NCI-H1105 (cell line): ENCODE data around the gene INAVA.

ENCODE experiments used
- DNase-seq: peaks from one replicate; lab custom pipeline; 2025; lab: John Stamatoyannopoulos, UW

INAVA gene

DNA sequence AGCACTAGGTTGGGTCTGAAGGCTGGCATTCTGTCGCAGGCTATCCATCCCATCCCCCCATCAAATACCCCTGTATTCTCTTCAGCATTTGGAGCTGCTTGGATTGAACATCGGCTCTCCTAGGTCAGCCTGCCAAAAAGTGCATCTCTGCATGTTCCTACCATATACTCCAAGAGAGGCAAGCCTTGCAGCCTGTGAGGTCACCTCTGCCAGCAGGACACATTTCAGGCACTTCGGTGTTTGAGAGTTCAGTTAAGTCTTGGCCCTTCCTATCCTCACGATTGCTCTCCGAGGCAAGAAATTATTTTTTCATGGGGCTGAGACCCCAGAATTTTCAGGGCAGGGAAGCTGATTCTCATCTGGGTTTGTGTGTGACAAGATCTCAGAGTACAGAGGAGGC lies 19.3 kb upstream of the INAVA start:
- no peak for DNase-seq

DNA sequence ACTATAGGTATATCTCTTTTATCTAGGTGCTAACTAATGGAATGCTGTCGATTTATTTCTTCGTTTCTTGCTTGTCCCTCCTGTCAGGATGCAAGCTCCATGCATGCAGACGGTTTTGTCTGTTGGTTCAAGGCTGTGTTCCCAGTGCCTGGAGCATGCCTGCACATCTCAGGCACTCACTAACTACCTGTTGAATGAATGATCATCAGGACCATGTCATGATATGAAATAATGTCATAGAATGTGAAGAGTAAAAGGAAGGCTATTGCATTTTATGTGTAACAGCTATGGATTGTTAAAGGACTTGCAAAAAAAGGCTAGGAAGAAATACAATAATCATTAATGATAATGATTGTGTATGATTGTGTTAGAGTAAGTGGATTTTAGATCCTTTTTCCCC lies 17.7 kb upstream of the INAVA start:
- no peak for DNase-seq

DNA sequence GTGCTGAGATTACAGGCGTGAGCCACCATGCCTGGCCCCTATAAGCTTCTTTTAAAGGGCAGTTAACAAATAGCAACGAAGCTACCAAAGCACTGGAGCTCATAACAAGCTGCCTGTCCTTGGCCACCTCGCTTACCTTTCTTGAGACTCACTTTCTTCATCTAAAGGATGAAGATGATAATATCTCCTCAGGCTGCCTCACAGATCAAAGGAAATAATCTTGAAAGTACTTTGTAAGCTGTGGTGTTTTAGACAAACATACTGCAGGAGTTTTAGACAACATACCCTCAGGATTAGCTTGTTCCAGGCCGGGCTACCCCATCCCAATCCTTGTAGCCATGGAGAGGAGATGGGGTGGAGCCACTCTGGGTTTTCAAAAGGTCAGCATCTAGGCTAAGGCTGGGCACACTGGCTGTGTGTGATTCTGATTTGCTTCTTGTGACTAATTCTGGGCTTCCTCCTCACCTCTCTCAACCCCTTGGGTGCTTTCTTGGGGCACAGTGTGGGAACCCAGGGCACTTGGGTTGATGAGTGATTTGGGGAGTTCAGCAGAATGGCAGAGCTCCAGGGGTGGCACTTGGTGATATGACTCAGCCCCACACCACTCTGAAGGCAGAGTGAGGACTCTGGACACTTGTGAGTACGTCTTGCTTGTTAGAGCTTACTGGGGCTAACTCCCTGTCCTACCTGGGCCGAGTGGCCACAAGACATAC lies 16.7 kb upstream of the INAVA start:
- DNase-seq, result no peak

DNA sequence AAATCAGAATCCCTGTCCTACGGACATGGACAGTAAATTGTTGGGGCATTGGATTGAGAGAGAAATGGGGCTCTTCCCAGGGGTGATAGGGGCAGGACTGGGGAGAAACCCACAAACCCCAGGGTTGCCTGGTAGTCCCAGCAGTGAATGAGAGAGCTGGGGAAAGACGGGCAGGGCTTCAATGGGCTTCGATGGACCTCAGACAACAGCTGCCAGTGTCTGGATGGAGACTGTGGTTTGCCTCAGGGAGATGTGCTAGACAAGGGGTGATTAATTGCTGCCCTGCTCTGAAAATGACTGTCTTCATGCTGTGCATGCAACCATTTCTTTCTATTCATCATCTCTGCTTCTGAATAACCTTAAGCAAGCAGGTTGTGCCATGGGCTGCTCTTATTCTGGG lies 14.5 kb upstream of the INAVA start:
- DNase-seq, result no peak

DNA sequence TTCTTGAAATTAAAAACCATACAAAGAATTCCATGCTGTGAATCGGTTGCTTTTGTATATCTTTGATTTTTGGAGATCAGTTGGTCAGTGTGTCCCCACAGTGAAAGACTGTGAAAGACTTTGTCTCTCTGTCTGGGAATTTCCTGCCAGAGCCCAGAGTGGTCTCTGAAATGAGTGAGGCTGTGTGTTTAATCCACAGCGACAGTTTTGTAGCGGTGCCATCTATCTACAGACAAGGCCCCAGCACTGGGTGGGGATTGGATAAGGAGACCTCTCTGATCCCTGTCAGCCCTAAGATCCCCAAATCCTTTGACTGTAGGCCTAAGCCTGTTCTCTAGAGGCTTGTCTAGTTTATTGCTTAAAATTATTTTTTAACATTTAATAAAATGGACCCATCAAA lies 11.6 kb upstream of the INAVA start:
- no peak for DNase-seq

DNA sequence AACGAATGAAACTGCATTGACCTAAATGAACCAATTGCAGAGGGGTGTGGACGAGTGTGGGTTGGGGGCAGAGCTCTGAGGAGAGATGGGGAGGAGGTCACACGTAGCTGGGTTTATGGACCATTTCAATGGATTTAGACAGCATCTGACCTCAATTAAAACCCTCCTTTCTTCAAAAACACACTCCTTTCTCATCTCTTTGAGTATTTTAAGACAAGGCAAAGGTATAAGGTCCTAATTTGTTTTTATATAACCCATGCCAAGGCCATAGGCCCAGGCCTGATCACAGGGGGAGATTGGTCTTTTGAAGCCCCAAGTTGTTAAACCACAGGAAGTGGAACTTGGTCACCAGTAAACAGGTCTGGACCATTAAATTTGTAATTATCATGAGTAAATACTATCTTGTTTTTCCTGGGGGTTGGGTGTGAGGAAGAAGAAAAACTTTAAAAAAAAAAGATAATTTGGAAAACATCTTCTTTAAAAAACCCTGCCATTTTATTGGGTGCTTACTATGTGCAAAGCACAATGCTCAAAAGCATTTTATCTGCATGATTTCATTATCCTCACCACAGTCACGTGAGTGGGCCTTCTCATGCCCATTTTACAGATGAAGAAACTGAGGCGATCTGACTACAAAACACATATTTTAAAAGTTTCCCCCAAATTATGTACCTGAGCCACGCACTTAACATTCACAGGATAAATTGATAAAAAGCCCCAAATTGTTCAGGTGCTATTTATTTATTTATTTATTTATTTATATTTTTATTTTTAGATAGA lies 8.9 kb upstream of the INAVA start:
- no peak for DNase-seq

GRCh38 chr1:200886594-200886993 lies 8.1 kb upstream of the INAVA start:
- DNase-seq, result no peak

DNA sequence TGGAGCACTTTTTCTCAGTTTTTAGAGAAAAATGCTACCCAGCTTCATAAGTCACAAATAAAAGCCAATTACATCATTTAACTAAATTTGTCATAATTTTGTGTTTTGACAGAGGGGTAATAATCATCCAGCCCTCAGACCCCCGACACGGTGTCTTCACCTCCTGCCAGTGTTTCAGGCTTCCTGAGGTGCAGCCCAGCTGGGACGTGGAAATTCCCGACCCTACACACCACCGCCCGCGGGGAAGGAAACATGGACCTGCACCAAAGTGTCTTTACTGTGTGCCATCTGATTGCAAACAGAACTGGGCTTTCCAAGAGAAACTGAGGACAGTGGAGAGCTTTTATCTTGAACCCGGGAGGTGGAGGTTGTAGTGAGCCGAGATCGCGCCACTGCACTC lies 7.7 kb upstream of the INAVA start:
- DNase-seq, result no peak

DNA sequence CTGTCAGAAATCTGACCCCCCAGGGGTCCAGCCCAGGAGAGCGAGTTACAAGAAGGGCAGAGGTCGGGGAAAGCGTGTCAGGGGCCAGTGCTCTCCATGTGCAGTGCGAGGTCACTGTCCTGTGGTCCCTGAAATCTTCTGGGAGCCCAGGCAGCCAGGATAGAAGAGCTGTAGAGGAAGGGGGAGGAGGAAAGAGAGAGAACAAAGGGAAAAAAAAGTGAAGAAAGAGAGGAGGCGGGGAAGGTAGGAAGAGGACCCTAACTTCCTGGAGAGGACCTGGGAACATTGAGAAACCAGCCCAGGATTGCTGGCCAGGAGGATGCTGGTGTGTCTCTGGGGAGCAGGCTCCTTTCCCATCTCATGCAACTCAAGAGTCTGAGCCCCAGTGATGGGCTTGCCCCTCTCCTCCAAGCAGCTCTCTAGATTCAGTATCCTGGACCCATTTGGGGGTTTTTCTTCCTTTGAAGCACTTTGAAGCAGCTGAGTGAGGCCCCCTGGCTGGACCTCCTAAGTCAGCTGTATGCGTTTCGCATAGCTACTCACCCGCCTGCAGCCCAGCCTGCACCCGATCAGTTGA lies 6.8 kb upstream of the INAVA start:
- DNase-seq, result no peak

GRCh38 chr1:200888349-200888838 lies 6.3 kb upstream of the INAVA start:
- no peak for DNase-seq

DNA sequence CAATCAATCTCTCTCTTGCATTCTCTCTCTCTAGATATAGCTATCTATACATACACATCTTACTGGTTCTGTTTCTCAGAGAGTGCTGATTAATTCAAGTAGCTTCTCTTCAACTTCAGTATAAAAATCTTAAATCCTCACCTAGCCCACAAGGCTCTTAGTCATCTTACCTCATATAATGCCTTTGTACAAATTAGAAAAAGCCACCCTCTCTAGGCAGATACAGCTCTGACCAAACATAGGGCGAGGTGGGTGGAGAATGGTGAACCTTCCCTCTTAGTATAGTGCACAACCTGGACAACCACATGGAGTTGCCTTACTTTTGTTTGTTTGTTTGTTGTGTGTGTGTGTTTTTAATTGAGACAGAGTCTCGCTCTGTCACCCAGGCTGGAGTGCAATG lies 5.1 kb upstream of the INAVA start:
- DNase-seq, result no peak

- no peak for DNase-seq
Measured at GRCh38 chr1:200890027-200890426, 4.7 kb upstream of the INAVA start.

- DNase-seq, result no peak
Measured at GRCh38 chr1:200890818-200891773, 3.6 kb upstream of the INAVA start.

- DNase-seq, result no peak
Measured at GRCh38 chr1:200891774-200892157, 2.9 kb upstream of the INAVA start.

DNA sequence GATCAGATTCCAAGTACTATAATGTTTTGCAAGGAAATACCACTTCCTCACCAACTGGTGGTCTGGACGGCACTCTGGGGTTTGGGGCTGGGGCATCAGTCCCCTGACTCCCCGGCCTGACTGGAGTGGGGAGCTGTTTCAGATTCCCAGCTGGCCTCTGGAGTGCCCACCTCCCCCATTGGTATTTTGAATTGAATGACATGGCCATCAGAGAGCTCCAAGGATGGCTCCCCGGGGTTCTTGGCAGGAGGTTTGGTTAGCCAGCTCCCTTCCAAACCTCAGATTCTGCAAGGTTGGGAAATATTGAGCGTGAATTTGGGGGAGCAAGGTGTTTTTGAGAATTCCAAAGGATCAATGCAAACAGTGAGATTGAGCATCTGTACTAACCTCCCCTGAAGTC lies 2.2 kb upstream of the INAVA start:
- DNase-seq, result no peak

GRCh38 chr1:200892958-200893357 lies 1.7 kb upstream of the INAVA start:
- DNase-seq, result no peak

GRCh38 chr1:200893411-200893901 lies 1.2 kb upstream of the INAVA start:
- DNase-seq, result no peak

GRCh38 chr1:200895443-200895789 lies 716 bp downstream of the INAVA start:
- no peak for DNase-seq

- DNase-seq, result no peak
Measured at GRCh38 chr1:200895801-200896530, 1.3 kb downstream of the INAVA start.

DNA sequence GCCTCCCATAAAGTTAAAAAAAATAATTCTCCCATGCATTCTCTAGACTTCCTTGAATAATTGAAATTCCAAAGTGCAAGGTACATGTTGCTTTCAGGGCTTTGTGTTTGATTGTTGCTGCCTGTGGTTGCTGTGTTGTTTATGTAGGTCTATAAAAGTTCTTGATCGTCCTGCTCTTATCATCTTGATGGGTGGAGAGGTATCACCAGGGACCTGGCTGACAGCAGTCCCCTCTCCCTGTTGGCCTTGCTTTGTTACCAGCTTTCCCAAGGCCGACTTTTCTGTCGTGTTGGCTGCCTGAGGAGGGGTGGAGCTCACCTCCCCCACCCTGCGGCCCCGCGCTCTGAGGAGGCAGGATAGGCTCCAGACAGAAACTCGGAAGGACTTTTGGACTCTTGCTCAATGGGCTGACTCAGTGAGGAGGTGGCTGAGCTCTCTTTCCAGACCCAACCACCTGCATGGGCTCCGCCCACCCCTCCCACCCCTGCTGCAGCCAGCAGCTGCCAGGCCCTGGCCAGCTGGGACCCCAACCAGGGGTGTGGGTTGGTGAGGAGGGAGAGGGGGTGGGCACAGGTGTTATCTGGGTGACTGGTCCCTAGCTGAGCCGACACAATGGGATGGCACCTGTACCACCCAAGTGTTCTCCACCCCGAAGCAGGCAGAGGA lies 2.0 kb downstream of the INAVA start:
- DNase-seq, result no peak

DNA sequence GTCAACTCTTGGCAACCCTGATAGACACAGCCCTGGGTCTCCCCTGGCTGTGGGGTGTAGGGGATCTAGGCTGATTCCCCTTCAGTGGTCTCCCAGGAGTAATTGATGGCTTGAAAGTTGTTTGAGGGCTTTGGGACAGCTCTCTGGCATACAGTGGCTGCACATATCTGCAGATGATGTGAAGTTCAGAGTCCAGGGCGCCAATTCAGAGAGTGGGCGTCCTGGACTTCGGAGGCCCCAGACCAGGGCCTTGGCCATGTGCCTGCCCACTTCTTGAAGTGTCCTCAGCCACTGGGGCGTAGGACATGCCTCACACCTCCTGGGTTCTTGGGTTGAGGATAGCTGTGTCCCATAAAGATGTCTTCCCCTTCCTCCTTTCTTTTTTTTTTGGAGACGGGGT lies 2.6 kb downstream of the INAVA start:
- no peak for DNase-seq
